Activated CD4-positive, alpha-beta T cell treated with anti-CD3 and anti-CD28 coated beads for 36 hours (primary cell): Measurements from ENCODE around the gene CCDC9B. TPM values are rescaled to one million over a fixed set of nuclear protein-coding genes. Genes with fewer than 3 reads are reported as not detected.

Source experiments
- total RNA-seq, 2 experiments: library from RNA; stranded (reverse); gene quantifications; one replicate each; pipeline ENCODE4 v1.2.3, GENCODE V29; 2021

CCDC9B gene
- total RNA-seq, 2 experiments from 2014 or later, result 0.65 to 0.98 TPM

Other genes with a start within 250 kb of the CCDC9B start
- gene BMF, start 232.1 kb downstream of the CCDC9B start, total RNA-seq, result 1 to 10 TPM; 7.6 to 8.4 TPM
- 10 to 100 TPM; 95.3 to 99.5 TPM for gene BUB1B, start 179.9 kb downstream of the CCDC9B start, total RNA-seq
- under 1 TPM; 0.30 to 0.53 TPM for gene PAK6, start 101.9 kb downstream of the CCDC9B start, total RNA-seq
- not detected for gene ANKRD63, start 57.9 kb downstream of the CCDC9B start, total RNA-seq
- gene PLCB2, start 33.0 kb downstream of the CCDC9B start, total RNA-seq, result 10 to 100 TPM; 67.9 to 86.8 TPM
- gene INAFM2, start 17.2 kb downstream of the CCDC9B start, total RNA-seq, result 10 to 100 TPM in 1 of 2 experiments, 1 to 10 TPM in 1; 9.9 to 11.2 TPM
- not detected for gene PHGR1, start 10.1 kb upstream of the CCDC9B start, total RNA-seq
- gene DISP2, start 17.3 kb upstream of the CCDC9B start, total RNA-seq, result under 1 TPM; 0.02 to 0.04 TPM
- 10 to 100 TPM; 56.2 to 58.8 TPM for gene KNSTRN, start 41.8 kb upstream of the CCDC9B start, total RNA-seq
- 10 to 100 TPM; 30.8 to 46.2 TPM for gene IVD, start 64.9 kb upstream of the CCDC9B start, total RNA-seq
- gene BAHD1, start 100.0 kb upstream of the CCDC9B start, total RNA-seq, result 10 to 100 TPM; 15.3 to 16.7 TPM
- 1 to 10 TPM; 5.4 to 6.2 TPM for gene CHST14, start 130.0 kb upstream of the CCDC9B start, total RNA-seq
- gene CCDC32, start 224.1 kb upstream of the CCDC9B start, total RNA-seq, result 10 to 100 TPM; 14.2 to 24.5 TPM
- gene RPUSD2, start 228.4 kb upstream of the CCDC9B start, total RNA-seq, result 10 to 100 TPM; 11.0 to 14.0 TPM